HCT116 (cell line): ENCODE measurements around the gene DCAF5. TPM values are rescaled to one million over a fixed set of nuclear protein-coding genes. Genes with fewer than 3 reads are reported as not detected.

Experiments used
- ATAC-seq: fragments of 200-7000 bp; cut with Tn5 transposase; 2 replicates; pipeline ENCODE4 v1.9.1; 2020; ENCODE audit warnings: mild to moderate bottlenecking, moderate library complexity
- BruUV-seq: library from RNA; stranded (reverse); fragments of 400-500 nt; replicated peaks from 2 replicates; lab custom pipeline; 2021; lab: Mats Ljungman, UMichigan
- CTCF ChIA-PET: fragments of 300-600 bp; sonication (Branson Sonifier 250); formaldehyde crosslinking; loops from one replicate; lab custom pipeline; 2021; ENCODE audit warnings: antibody characterized with exemption; lab: Charles Lee
- POLR2A ChIA-PET: fragments of 300-600, 350-600 bp; sonication (Branson Sonifier 250); formaldehyde crosslinking; loops from one replicate; lab custom pipeline; 2021; ENCODE audit warnings: antibody characterized with exemption; lab: Charles Lee
- RAD21 ChIA-PET, 2 experiments: fragments of 300-600 bp; sonication (Branson Sonifier 250); formaldehyde crosslinking; loops; one replicate each; lab custom pipeline; 2023; ENCODE audit warnings: low total read pairs in 2 of 2; ENCODE audit not compliant: uncharacterized antibody in 2 of 2, unreplicated experiment in 2 of 2, low non-redundant PET in 1 of 2; lab: Charles Lee
- DNase-seq: peaks from one replicate; pipeline ENCODE4 v3.0.0-alpha.2; 2010; ENCODE audit warnings: low read depth, low spot score
- H2AFZ ChIP-seq: fragments of 200-600 bp; shearing (Covaris generic), sonication (generic); 2 replicates; pipeline ENCODE4 v1.6.1; 2017; ENCODE audit warnings: low read depth, mixed run types, mixed read lengths, antibody characterized with exemption, low read length; ENCODE audit not compliant: poor library complexity, severe bottlenecking
- H3K27ac ChIP-seq: 2 replicates; pipeline ENCODE4 v1.5.1; 2012; ENCODE audit warnings: low read depth, low read length
- H3K27me3 ChIP-seq: fragments of 200-600 bp; sonication (generic); 2 replicates; pipeline ENCODE4 v1.6.1; 2016; ENCODE audit warnings: mixed run types, low read length, mixed read lengths; ENCODE audit not compliant: insufficient read depth
- H3K36me3 ChIP-seq, 2 experiments: fragments of 200-500 bp in 1 of 2; fragments of 200-600 bp in 1 of 2; sonication (Bioruptor generic) in 1 of 2; sonication (generic) in 1 of 2; 2 replicates each; pipeline versions ENCODE4 v1.5.1 to v1.6.1; 2014 to 2016; ENCODE audit warnings: low read length in 2 of 2, inconsistent platforms in 1 of 2, mixed read lengths in 1 of 2, mixed run types in 1 of 2; ENCODE audit not compliant: insufficient read depth in 2 of 2, control insufficient read depth in 1 of 2
- H3K4me1 ChIP-seq, 2 experiments: fragments of 200-600 bp in 1 of 2; sonication (generic) in 1 of 2; 2 replicates each; pipeline versions ENCODE4 v1.5.1 to v1.6.1; 2012 to 2017; ENCODE audit warnings: low read length in 2 of 2, inconsistent platforms in 1 of 2, mild to moderate bottlenecking in 1 of 2, mixed read lengths in 1 of 2, mixed run types in 1 of 2, moderate library complexity in 1 of 2; ENCODE audit not compliant: insufficient read depth in 2 of 2, control insufficient read depth in 1 of 2
- H3K4me2 ChIP-seq: fragments of 200-600 bp; sonication (generic); 2 replicates; pipeline ENCODE4 v1.6.1; 2017; ENCODE audit warnings: mixed run types, low read length, mixed read lengths
- H3K4me3 ChIP-seq, 2 experiments: fragments of 200-600 bp in 1 of 2; sonication (generic) in 1 of 2; replicated peaks in 1 of 2; 2 replicates each; pipeline ENCODE4 v1.5.1; 2011 to 2016; ENCODE audit warnings: low read length in 2 of 2, control low read depth in 1 of 2, low read depth in 1 of 2, mild to moderate bottlenecking in 1 of 2, mixed read lengths in 1 of 2, mixed run types in 1 of 2
- H3K79me2 ChIP-seq: fragments of 200-600 bp; sonication (generic); 2 replicates; pipeline ENCODE4 v1.6.1; 2017; ENCODE audit warnings: mild to moderate bottlenecking, mixed run types, low read length, moderate library complexity, mixed read lengths; ENCODE audit not compliant: insufficient read depth
- H3K9ac ChIP-seq: fragments of 200-600 bp; sonication (generic); 2 replicates; pipeline ENCODE4 v1.6.1; 2016; ENCODE audit warnings: low read length, mixed read lengths
- H3K9me2 ChIP-seq: fragments of 200-600 bp; sonication (generic), shearing (Covaris generic); 2 replicates; pipeline ENCODE4 v1.6.1; 2017; ENCODE audit warnings: mixed run types, mild to moderate bottlenecking, moderate library complexity; ENCODE audit not compliant: insufficient read depth
- H3K9me3 ChIP-seq, 2 experiments: fragments of 200-500 bp in 1 of 2; fragments of 200-600 bp in 1 of 2; sonication (Bioruptor generic) in 1 of 2; sonication (generic) in 1 of 2; 2 replicates each; pipeline ENCODE4 v1.6.1; 2014 to 2017; ENCODE audit warnings: low read length in 2 of 2, mixed read lengths in 2 of 2, inconsistent platforms in 1 of 2, low read depth in 1 of 2, mild to moderate bottlenecking in 1 of 2, mixed run types in 1 of 2, moderate library complexity in 1 of 2; ENCODE audit not compliant: control insufficient read depth in 1 of 2, insufficient read depth in 1 of 2
- H4K20me1 ChIP-seq: fragments of 200-600 bp; sonication (generic), shearing (Covaris generic); 2 replicates; pipeline ENCODE4 v1.6.1; 2017; ENCODE audit warnings: mixed run types, mild to moderate bottlenecking, moderate library complexity; ENCODE audit not compliant: insufficient read depth
- CBX3 ChIP-seq: IDR thresholded peaks from 2 replicates; pipeline ENCODE4 v1.6.1; 2012; ENCODE audit warnings: low read depth
- ELF1 ChIP-seq: IDR thresholded peaks from 2 replicates; pipeline ENCODE4 v1.6.1; 2012; ENCODE audit warnings: low read depth, borderline replicate concordance
- JUND ChIP-seq: IDR thresholded peaks from 2 replicates; pipeline ENCODE4 v1.6.1; 2012
- MAX ChIP-seq: IDR thresholded peaks from 2 replicates; pipeline ENCODE4 v1.6.1; 2012
- SP1 ChIP-seq: IDR thresholded peaks from 2 replicates; pipeline ENCODE4 v1.6.1; 2012; ENCODE audit warnings: low read depth
- TCF7L2 ChIP-seq: IDR thresholded peaks from 2 replicates; pipeline ENCODE4 v1.7.0; 2011; ENCODE audit warnings: borderline replicate concordance, inconsistent platforms; ENCODE audit not compliant: insufficient read depth, insufficient read length; ENCODE audit errors: extremely low read depth
- YY1 ChIP-seq: IDR thresholded peaks from 2 replicates; pipeline ENCODE4 v1.6.1; 2011; ENCODE audit warnings: low read length, low read depth, moderate library complexity, mild to moderate bottlenecking; ENCODE audit not compliant: insufficient replicate concordance; ENCODE audit errors: extremely low read depth
- intact Hi-C: fragments of 100-400 bp; cut with micrococcal nuclease; formaldehyde crosslinking; loops from 2 replicates; pipeline ENCODE4 v1.10.0; 2022
- total RNA-seq: library from RNA; stranded (reverse); gene quantifications from one replicate; pipeline ENCODE4 v1.2.1, GENCODE V29; 2021; ENCODE audit not compliant: unreplicated experiment

Gene DCAF5
- total RNA-seq, 1 experiment from 2014 or later, result 27.1 TPM

- no peak overlapping the region for H3K9ac ChIP-seq
- H2AFZ ChIP-seq, result no peak overlapping the region
- BruUV-seq, result no TSS peak
- H3K4me2 ChIP-seq, result no peak overlapping the region
- ChIA-PET POLR2A (no interaction called here), CTCF (interaction anchor here (1.0 to 1.7 kb wide), 2 partner anchors 9 to 12 kb away, joined by 3 to 6 read pairs; no protein-coding TSS in a partner anchor), RAD21 (no interaction called here)
- no peaks in the 10 kb centered on the region for H3K36me3 ChIP-seq
- DNase-seq, result no peak
- peaks cover 33% of the 10 kb centered on the region for H3K79me2 ChIP-seq
- ATAC-seq, result no peak
- no peaks in the 10 kb centered on the region for H3K9me2 ChIP-seq
- H3K4me3 ChIP-seq, result no peak overlapping the region
- no peaks in the 10 kb centered on the region for H3K9me3 ChIP-seq
- no peaks in the 10 kb centered on the region for H3K27me3 ChIP-seq
- no peak for TF ChIP-seq SP1
- TF ChIP-seq MAX, result no peak
- no peak for TF ChIP-seq CBX3
- TF ChIP-seq ELF1, result no peak
- no peak for TF ChIP-seq TCF7L2
- no peak for TF ChIP-seq YY1
- H3K4me1 ChIP-seq, result no peaks in the 10 kb centered on the region
- intact Hi-C loops, result no loop called here
- H3K27ac ChIP-seq, result no peak overlapping the region
- H4K20me1 ChIP-seq, result no peaks in the 10 kb centered on the region
These were observed 11.4 kb downstream of the DCAF5 start for GRCh38 chr14:69141550-69141949.

GRCh38 chr14:69139743-69140142, 13.2 kb downstream of the DCAF5 start:
- Histone ChIP-seq H3K27ac (no peak overlapping the region), H3K4me1 (no peaks in the 10 kb centered on the region), H3K9me2 (no peaks in the 10 kb centered on the region), H3K79me2 (peaks cover 30% of the 10 kb centered on the region), H3K4me2 (no peak overlapping the region)
- POLR2A ChIA-PET, result no interaction called here
- BruUV-seq, result no TSS peak
- CTCF ChIA-PET, result interaction anchor here (2.9 kb wide), 1 partner anchor 10 kb away, joined by 10 read pairs; no protein-coding TSS in a partner anchor
- no peak for TF ChIP-seq MAX
- no peak for TF ChIP-seq YY1
- TF ChIP-seq JUND, result no peak
- TF ChIP-seq, all 23 proteins: peak for 0
- Histone ChIP-seq H3K27me3 (no peaks in the 10 kb centered on the region), H3K9me3 (no peaks in the 10 kb centered on the region), H2AFZ (no peak overlapping the region), H3K36me3 (no peaks in the 10 kb centered on the region), H3K9ac (no peak overlapping the region), H4K20me1 (no peaks in the 10 kb centered on the region), H3K4me3 (no peak overlapping the region)
- ATAC-seq (no peak), DNase-seq (no peak)
- intact Hi-C loops, result loop anchor here (1.0 kb wide), 1 partner anchor 21 kb away; no protein-coding TSS in a partner anchor
- RAD21 ChIA-PET, result no interaction called here
